T-helper 2 cell treated with Interferon-gamma antibody and Interleukin-4, amounts not matched to agents 100 ng/mL and 5 ng/mL, for 36 hours (primary cell): ENCODE data around the gene ABO. TPM values are rescaled to one million over a fixed set of nuclear protein-coding genes. Genes with fewer than 3 reads are reported as not detected.
"Not testable (repeated sequence)": the region's sequence is repeated elsewhere in the genome, so short reads cannot be mapped to it uniquely, and the experiment has no call there.

ENCODE experiments used
- intact Hi-C: fragments of 100-400 bp; cut with micrococcal nuclease; formaldehyde crosslinking; loops from one replicate; pipeline ENCODE4 v1.15.1; 2023
- total RNA-seq: library from RNA; stranded (reverse); gene quantifications from 2 replicates; pipeline ENCODE4 v1.2.3, GENCODE V29; 2022

ABO gene
- total RNA-seq, 1 donor from 2014 or later, result 2.0 TPM

GRCh38 chr9:133205996-133206931 is 68.7 kb downstream of the ABO start:
- intact Hi-C loops, result no loop called here

GRCh38 chr9:133205481-133205887 is 69.5 kb downstream of the ABO start:
- intact Hi-C loops, result not testable (repeated sequence)

Other genes with a start within 250 kb of the ABO start
- gene GTF3C5, start 244.2 kb downstream of the ABO start, total RNA-seq, result 79.1 and 79.2 TPM in 2 replicates
- 2.5 TPM in 2 replicates for gene CEL, start 213.2 kb downstream of the ABO start, total RNA-seq
- gene RALGDS, start 154.0 kb downstream of the ABO start, total RNA-seq, result 65.7 and 70.0 TPM in 2 replicates
- gene GBGT1, start 111.3 kb downstream of the ABO start, total RNA-seq, result 5.7 and 6.7 TPM in 2 replicates
- gene OBP2B, start 66.0 kb downstream of the ABO start, total RNA-seq, result not detected in 2 replicates
- 17.9 and 19.0 TPM in 2 replicates for gene SURF6, start 61.0 kb upstream of the ABO start, total RNA-seq
- gene MED22, start 72.9 kb upstream of the ABO start, total RNA-seq, result 27.0 and 27.9 TPM in 2 replicates
- 2,139 and 2,222 TPM in 2 replicates for gene RPL7A, start 73.0 kb upstream of the ABO start, total RNA-seq
- gene SURF1, start 81.3 kb upstream of the ABO start, total RNA-seq, result 40.3 and 40.9 TPM in 2 replicates
- 14.5 and 16.0 TPM in 2 replicates for gene SURF2, start 81.3 kb upstream of the ABO start, total RNA-seq
- gene SURF4, start 100.9 kb upstream of the ABO start, total RNA-seq, result 203 and 205 TPM in 2 replicates
- gene STKLD1, start 101.2 kb upstream of the ABO start, total RNA-seq, result 0.59 and 1.1 TPM in 2 replicates
- 25.6 and 26.1 TPM in 2 replicates for gene REXO4, start 142.8 kb upstream of the ABO start, total RNA-seq
- 2.3 TPM in 2 replicates for gene ADAMTS13, start 147.2 kb upstream of the ABO start, total RNA-seq
- gene CACFD1, start 184.8 kb upstream of the ABO start, total RNA-seq, result 0.75 and 0.82 TPM in 2 replicates
- 2.6 and 2.7 TPM in 2 replicates for gene SLC2A6, start 203.9 kb upstream of the ABO start, total RNA-seq
- not detected in 2 replicates for gene MYMK, start 249.8 kb upstream of the ABO start, total RNA-seq